ENCODE results near the gene PPP2R5A. TPM values are rescaled to one million over a fixed set of nuclear protein-coding genes. Genes with fewer than 3 reads are reported as not detected.

Gene PPP2R5A
- total RNA-seq (2014; rRNA removed; shearing (Covaris generic)), result 65.3 and 72.5 TPM in 2 replicates

DNA sequence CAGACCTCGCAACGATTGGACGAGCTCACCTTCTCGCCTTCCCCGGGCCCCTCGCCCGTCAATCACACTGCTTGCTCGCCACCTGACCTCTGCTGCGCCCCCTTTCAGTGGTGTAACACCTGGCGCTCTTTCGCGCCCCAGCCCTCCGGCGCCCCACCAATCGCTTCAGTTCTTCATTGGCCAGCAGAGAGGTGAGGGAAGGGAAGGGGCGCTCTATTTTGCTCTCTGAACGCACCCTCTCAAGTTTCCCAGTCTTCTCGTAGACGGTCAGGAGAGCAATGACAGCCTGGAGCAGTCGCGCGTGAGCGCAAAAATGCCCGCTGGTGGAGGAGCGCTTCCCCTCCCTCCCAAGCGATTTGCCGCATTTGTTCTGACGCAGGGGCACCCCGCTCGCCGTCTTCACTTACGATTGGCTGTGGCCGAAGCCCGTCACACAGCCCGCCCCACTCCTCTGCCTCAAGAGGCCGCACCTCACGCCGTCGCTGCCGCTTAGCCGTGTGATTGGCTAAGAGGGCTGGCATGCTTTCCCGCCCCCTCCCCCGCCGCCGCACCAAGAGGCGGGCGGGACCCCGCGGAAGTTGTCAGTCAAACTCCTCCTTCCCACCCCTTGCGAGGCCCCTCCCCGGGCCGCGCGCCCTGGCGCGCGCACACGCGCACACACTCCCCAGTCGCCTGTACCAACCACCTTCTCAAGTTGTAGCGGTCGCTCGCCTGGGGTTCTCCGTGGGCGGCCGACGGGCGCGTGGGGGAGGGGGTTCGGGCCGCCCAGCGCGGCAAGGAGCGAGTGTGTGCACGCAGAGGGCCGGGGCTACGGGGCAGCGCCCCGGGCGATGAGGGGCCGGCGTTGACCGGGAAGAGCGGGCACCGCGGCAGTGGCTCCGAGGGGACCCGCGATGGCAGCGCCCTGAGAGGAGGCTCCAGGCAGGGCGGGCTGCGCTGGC, at the start of gene PPP2R5A:
PPP2R5A (plus strand) TSS at position 667 of the 941 bp plus-strand sequence. CDS start 701 bp downstream, outside the sequence.
- peak; percentile 97 for DNase-seq
- H3K27me3 ChIP-seq (ENCODE audit: control insufficient read depth, insufficient read depth, low read length), result no peaks in the 10 kb centered on the region
- no peaks in the 10 kb centered on the region for H3K36me3 ChIP-seq (replicated peaks; ENCODE audit: control insufficient read depth, insufficient read depth, low read length)
- peak within 1 kb of the TSS; percentile 85 for H3K4me3 ChIP-seq (ENCODE audit: insufficient read depth, low read depth, low read length)

DNA sequence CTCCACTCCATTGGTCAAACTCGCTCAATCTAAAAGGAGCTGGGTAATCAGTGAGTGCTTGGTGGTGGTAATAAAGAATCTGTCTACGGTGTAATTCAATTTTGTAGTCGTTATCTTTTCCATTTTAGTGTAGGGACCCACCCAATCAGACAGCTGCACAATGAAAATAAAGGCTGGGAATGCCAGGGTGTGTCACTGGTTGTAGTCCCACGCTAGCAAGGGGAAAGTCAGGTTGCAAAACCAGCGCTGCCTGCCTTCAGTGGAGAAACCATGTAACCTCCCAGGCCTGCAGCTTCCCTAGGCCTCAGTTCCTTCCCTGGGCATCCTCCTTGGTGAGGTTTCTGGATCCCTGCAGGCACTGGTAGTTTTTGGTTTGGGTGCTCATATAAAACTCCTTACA, 49.4 kb upstream of the PPP2R5A start:
- DNase-seq, result no peak
- H3K36me3 ChIP-seq (replicated peaks; ENCODE audit: control insufficient read depth, insufficient read depth, low read length), result no peaks in the 10 kb centered on the region

DNA sequence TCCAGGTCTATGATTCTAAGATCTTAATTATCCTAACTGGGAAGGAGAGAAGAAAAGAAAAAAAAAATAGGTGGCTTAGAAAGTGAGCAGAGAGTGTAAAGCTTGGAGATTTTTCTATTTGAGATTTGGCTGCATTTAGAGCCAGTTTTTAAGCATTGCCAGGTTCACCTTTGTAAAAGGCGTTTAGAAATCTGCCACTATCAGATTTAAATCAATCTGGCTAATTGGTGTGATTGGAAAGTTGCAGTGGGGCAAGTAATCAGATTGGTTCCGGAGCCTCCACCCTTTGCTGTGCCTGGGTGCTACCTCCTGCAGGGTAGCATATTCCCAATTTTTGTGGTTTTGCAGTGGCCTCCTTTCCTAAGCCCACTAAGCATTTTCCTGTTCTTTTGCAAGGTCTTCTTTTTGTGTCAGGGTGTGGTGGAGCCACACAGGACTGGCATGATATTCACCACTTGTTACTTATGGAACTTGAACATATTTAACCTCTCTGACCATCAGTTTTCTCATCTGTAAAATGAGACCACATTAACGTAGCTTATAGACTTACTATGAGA, 48.5 kb upstream of the PPP2R5A start:
- H3K4me3 ChIP-seq (ENCODE audit: insufficient read depth, low read depth, low read length), result no peak overlapping the region
- no peak for DNase-seq
- H3K36me3 ChIP-seq (replicated peaks; ENCODE audit: control insufficient read depth, insufficient read depth, low read length), result no peaks in the 10 kb centered on the region
- H3K27me3 ChIP-seq (ENCODE audit: control insufficient read depth, insufficient read depth, low read length), result no peaks in the 10 kb centered on the region

More for the DNA sequence above, 49.4 kb upstream of the PPP2R5A start:
- Histone ChIP-seq H3K4me3 (ENCODE audit: insufficient read depth, low read depth, low read length) (no peak overlapping the region), H3K27me3 (ENCODE audit: control insufficient read depth, insufficient read depth, low read length) (no peaks in the 10 kb centered on the region)

DNA sequence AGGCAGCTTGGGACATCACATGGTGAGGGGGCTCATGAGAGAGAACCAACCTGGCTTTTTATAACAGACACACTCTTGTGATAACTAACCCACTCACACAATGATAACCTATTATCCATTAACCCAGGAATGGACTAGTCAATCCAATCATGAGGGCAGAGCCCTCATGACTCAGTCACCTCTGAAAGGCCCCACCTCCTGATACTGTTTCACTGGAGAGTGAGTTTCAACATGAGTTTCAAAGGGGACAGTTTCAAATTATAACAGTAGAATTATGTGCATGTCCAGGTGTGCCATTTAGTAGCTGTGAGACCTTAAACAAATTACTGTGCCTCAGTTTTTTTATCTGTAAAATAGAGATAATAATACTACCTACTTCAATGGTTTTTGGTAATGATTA, 47.6 kb upstream of the PPP2R5A start:
- DNase-seq, result no peak
- H3K4me3 ChIP-seq (ENCODE audit: insufficient read depth, low read depth, low read length), result no peak overlapping the region
- no peaks in the 10 kb centered on the region for H3K36me3 ChIP-seq (replicated peaks; ENCODE audit: control insufficient read depth, insufficient read depth, low read length)
- H3K27me3 ChIP-seq (ENCODE audit: control insufficient read depth, insufficient read depth, low read length), result no peaks in the 10 kb centered on the region

DNA sequence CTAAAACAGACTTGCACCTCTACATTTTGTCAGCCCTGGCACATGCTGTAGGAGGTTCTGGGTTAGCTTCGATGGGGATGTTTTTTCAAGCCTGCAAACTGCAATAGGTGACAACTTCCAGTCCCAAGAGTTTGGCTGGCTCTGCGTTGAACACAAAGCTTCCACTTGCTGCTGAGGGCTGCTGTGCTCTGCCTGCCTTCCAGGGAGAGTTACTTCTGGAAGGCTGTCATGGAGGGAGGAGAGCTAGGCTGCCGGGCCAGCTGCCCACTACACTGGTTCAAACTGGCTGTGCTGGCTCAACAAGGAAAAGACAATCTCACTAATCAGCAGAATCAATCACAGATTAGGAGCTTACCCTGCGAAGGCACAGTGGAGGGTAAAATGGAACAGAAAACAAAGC, 46.7 kb upstream of the PPP2R5A start:
- Histone ChIP-seq H3K27me3 (ENCODE audit: control insufficient read depth, insufficient read depth, low read length) (no peaks in the 10 kb centered on the region), H3K4me3 (ENCODE audit: insufficient read depth, low read depth, low read length) (no peak overlapping the region), H3K36me3 (replicated peaks; ENCODE audit: control insufficient read depth, insufficient read depth, low read length) (no peaks in the 10 kb centered on the region)
- DNase-seq, result no peak

DNA sequence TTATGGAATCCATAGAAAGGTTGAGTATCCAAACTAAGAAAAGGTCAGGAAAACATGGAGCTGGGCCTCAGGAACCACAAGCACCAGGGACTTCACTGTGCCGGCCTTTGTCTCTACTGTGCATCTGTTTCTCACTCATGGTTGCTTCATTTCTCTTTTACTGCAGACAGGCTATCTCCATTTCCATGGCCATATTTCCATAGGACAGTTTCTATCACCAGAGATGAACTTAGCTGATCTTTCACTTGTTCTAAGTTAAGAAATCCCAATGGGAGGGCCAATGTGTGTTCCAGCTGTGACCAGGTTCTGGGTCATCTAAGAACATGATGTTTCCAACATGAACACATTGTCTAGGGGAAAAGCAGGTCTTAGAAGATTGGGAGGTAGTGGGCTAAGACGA, 43.7 kb upstream of the PPP2R5A start:
- no peak for DNase-seq
- Histone ChIP-seq H3K27me3 (ENCODE audit: control insufficient read depth, insufficient read depth, low read length) (no peaks in the 10 kb centered on the region), H3K4me3 (ENCODE audit: insufficient read depth, low read depth, low read length) (no peak overlapping the region), H3K36me3 (replicated peaks; ENCODE audit: control insufficient read depth, insufficient read depth, low read length) (no peaks in the 10 kb centered on the region)

DNA sequence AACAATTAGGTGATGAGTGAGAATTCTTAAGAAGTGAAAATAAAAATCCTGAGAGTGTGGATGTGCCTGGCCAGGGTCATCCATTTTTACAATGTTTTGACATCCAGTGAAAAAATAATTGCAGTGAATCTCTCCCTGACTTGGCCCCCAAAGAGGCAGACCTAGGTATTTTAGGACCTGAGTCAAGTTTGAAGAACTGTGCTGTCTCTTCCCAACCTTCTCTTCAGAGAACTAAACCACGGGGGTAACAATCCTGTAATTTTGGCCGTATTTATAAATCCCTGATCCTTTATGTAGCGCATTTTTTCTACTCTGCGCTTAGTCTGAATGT, 43.3 kb upstream of the PPP2R5A start:
- no peak for DNase-seq
- Histone ChIP-seq H3K4me3 (ENCODE audit: insufficient read depth, low read depth, low read length) (no peak overlapping the region), H3K27me3 (ENCODE audit: control insufficient read depth, insufficient read depth, low read length) (no peaks in the 10 kb centered on the region), H3K36me3 (replicated peaks; ENCODE audit: control insufficient read depth, insufficient read depth, low read length) (no peaks in the 10 kb centered on the region)

DNA sequence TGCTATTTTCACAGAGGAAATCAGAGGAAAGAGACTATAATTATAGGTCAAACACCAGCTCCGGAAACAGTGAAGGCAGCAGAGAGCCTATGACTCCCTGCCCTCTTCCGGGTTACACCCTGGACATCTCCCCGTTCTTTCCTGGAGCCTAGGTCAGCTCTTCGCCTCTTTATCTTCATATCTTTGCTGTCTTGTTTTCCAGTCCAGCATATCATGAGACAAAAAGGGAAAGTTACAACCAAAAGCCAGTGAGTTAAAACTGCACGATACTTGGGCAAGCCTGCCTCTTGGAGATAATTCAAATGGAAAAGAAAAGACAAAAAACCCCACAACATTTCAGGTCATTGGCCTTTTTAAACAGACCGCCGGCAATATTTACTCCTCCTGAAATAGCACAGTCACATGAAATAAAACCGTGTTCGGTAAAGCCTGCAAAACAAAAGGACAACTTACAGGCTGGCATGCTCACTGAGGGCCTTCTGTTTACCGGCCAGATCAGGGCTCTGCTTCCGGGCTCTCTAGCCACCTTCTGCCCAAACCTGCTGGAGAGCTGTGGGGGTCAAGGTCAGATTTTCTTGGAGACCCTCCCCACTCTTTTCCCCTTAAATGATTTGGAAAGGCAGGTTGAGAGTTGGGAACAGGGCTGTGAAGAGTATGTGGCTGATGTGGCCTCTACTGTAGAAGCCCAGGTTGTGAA, 42.8 kb upstream of the PPP2R5A start:
- Histone ChIP-seq H3K27me3 (ENCODE audit: control insufficient read depth, insufficient read depth, low read length) (no peaks in the 10 kb centered on the region), H3K4me3 (ENCODE audit: insufficient read depth, low read depth, low read length) (no peak overlapping the region), H3K36me3 (replicated peaks; ENCODE audit: control insufficient read depth, insufficient read depth, low read length) (no peaks in the 10 kb centered on the region)
- DNase-seq, result no peak

DNA sequence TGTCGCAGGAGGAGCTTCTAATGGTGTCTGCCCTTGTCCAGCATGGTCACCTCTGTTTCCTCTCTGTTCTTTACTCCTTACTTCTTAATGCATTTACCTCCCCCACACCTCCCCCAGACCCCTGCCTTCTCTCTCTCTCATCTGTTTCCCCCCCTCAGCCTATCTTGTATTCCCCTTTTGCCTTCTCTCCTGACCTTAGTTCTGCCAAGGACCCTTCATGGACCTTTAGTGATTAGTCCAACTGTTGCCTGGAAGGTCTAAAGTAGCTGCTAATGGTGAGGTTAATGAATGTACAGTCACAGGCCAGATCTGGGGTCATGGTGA, 42.3 kb upstream of the PPP2R5A start:
- no peaks in the 10 kb centered on the region for H3K27me3 ChIP-seq (ENCODE audit: control insufficient read depth, insufficient read depth, low read length)
- DNase-seq, result no peak
- H3K36me3 ChIP-seq (replicated peaks; ENCODE audit: control insufficient read depth, insufficient read depth, low read length), result no peaks in the 10 kb centered on the region

DNA sequence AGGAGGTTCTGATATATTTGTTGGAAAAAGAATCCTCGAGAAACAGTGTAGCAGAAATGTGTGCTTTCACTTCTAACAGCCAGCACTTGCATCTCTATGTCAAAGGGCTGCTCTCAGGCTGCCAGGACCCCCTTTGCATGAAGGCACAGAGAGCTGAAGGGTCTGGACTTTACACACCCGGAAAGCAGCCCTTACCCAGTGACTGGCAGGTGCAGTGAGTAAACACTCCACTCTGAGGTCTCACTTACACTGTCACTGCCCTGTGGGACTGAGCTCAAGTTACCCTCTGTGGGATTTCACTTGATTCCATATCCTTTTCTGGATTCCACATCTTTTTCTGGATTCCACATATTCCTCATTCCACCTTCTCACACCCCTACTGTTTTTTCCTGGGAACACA, 40.8 kb upstream of the PPP2R5A start:
- Histone ChIP-seq H3K4me3 (ENCODE audit: insufficient read depth, low read depth, low read length) (no peak overlapping the region), H3K27me3 (ENCODE audit: control insufficient read depth, insufficient read depth, low read length) (no peaks in the 10 kb centered on the region), H3K36me3 (replicated peaks; ENCODE audit: control insufficient read depth, insufficient read depth, low read length) (no peaks in the 10 kb centered on the region)
- no peak for DNase-seq

More for the DNA sequence above, 42.3 kb upstream of the PPP2R5A start:
- H3K4me3 ChIP-seq (ENCODE audit: insufficient read depth, low read depth, low read length), result no peak overlapping the region

DNA sequence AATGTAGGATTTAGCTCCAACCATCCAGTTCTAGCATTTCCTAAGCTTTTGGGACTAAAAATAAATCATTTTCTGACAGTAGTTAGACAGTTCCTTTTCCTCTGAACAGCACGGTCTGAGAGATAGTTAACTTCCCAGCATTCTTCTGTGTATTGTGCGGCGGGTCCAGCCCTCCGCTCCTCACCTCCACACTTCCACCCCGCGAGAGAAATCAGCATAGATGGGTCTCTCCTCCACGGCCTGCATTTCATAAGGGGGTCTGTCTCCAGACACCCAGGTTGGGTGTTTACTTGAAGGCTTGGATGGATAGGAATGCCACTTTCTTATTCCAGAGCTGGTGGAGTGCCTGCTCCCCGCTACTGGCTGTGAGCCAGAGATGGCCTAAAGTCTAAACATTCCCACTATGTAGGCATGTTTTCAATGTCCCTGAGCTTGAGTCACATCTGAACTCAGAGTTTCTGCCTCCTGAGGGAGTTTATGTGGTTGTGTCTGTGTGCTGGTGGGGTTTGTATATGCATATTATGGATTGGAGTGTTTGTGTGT, 38.0 kb upstream of the PPP2R5A start:
- no peak overlapping the region for H3K4me3 ChIP-seq (ENCODE audit: insufficient read depth, low read depth, low read length)
- DNase-seq, result no peak

DNA sequence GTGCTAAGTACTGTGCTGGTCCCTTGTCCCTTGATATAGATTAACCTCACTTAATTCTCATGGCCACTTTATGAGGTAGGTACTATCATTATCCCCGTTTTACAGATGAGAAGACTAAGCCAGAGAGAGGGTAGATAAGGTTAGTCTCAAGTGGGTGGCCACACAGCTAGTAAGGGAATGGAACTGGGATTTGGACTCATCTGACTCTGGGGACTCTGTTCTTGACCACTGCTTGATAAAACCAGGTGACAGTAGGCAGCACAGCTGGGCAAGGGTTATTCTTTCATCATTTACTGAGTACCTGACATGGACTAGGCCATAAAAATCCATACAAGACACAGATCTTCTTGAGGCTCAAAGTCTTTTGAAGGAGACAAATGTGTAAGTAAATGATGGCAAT, 37.2 kb upstream of the PPP2R5A start:
- H3K4me3 ChIP-seq (ENCODE audit: insufficient read depth, low read depth, low read length), result no peak overlapping the region
- H3K27me3 ChIP-seq (ENCODE audit: control insufficient read depth, insufficient read depth, low read length), result no peaks in the 10 kb centered on the region
- no peaks in the 10 kb centered on the region for H3K36me3 ChIP-seq (replicated peaks; ENCODE audit: control insufficient read depth, insufficient read depth, low read length)
- DNase-seq, result no peak

More for the DNA sequence above, 38.0 kb upstream of the PPP2R5A start:
- H3K27me3 ChIP-seq (ENCODE audit: control insufficient read depth, insufficient read depth, low read length), result no peaks in the 10 kb centered on the region
- H3K36me3 ChIP-seq (replicated peaks; ENCODE audit: control insufficient read depth, insufficient read depth, low read length), result no peaks in the 10 kb centered on the region

DNA sequence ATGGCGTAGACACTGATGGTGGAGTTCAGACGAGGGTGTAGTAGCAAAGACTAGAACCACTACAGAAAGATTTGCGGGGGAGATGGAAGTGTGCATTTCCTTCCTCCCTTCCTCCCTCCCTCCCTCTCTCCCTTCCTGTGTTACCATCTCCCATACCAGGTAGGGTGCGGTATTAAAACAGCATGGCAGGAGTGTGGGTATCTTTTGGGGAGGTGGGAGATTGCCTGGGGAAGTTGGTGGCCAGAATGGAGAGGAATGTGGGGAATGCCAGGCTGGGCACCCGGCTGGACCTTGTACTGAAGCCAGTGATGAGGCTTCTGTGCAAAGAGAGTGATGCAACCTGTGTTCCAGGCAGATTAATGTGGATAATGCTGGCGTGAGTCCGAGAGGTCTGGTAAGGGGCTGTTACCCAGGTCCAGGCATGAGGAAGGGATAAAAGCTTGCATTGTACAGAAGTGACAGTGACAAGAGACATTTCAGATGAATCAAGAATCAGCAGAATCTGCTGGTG, 30.3 kb upstream of the PPP2R5A start:
- Histone ChIP-seq H3K36me3 (replicated peaks; ENCODE audit: control insufficient read depth, insufficient read depth, low read length) (no peaks in the 10 kb centered on the region), H3K27me3 (ENCODE audit: control insufficient read depth, insufficient read depth, low read length) (no peaks in the 10 kb centered on the region), H3K4me3 (ENCODE audit: insufficient read depth, low read depth, low read length) (no peak overlapping the region)
- DNase-seq, result no peak

DNA sequence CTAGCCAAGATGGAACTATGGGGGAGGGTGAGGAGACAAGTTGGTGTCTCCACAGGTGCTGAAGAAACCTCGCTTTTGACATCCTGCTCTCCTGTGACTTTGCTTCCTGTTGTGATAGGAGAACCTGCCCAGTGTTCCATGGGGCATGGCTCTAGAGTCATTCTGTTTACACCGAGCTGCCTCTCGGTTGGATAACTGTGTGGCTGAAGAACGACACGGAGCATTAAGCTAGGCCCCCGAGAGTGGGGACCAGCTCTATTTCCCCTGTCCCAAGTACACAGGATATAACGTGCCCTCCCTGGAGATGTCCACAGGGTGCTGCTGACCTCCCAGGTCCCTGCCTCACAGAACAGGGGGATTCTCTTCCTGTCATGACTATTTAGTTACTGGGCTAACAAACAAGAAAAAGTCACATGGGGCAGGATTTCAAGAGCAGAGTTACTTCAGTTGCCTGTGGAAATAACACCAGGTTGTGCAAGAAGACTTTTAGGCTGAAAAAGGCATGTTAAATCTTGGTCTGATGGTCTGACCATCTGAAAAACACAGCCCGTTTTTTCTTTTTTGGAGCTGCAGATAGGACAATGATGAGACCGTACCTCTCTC, 29.4 kb upstream of the PPP2R5A start:
- Histone ChIP-seq H3K36me3 (replicated peaks; ENCODE audit: control insufficient read depth, insufficient read depth, low read length) (no peaks in the 10 kb centered on the region), H3K4me3 (ENCODE audit: insufficient read depth, low read depth, low read length) (no peak overlapping the region), H3K27me3 (ENCODE audit: control insufficient read depth, insufficient read depth, low read length) (no peaks in the 10 kb centered on the region)
- no peak for DNase-seq

Measured in H7 (cell line).